HG03108 (cell line): ENCODE results near the gene FEN1.

ENCODE experiments used
- ATAC-seq: cut with Tn5 transposase; IDR thresholded peaks from one replicate; pipeline ENCODE4 v1.9.1; 2021; ENCODE audit warnings: moderate library complexity; ENCODE audit not compliant: unreplicated experiment

FEN1 gene

GRCh38 chr11:61838501-61838900 is 45.8 kb downstream of the FEN1 start:
- ATAC-seq = no peak

- no peak for ATAC-seq
Measured at GRCh38 chr11:61838921-61839320, 46.2 kb downstream of the FEN1 start.

- ATAC-seq = no peak
Measured at GRCh38 chr11:61839742-61840141, 47.0 kb downstream of the FEN1 start.

GRCh38 chr11:61840371-61840770 is 47.7 kb downstream of the FEN1 start:
- ATAC-seq = no peak

GRCh38 chr11:61841636-61842527 is 49.2 kb downstream of the FEN1 start:
- ATAC-seq = no peak

GRCh38 chr11:61842528-61842820 is 49.8 kb downstream of the FEN1 start:
- ATAC-seq = no peak

GRCh38 chr11:61844909-61845565 is 52.3 kb downstream of the FEN1 start:
- no peak for ATAC-seq

GRCh38 chr11:61846362-61847020 is 53.8 kb downstream of the FEN1 start:
- ATAC-seq = no peak
